WTC11 (cell line): ENCODE measurements around the gene SPRR2F. TPM values are rescaled to one million over a fixed set of nuclear protein-coding genes. Genes with fewer than 3 reads are reported as not detected.

Experiments used
- ATAC-seq: fragments of 200-7000 bp; cut with Tn5 transposase; 2 replicates; pipeline ENCODE4 v1.10.0; 2021; ENCODE audit warnings: mild to moderate bottlenecking, moderate library complexity
- CTCF ChIA-PET: fragments of 300-600 bp; sonication (Branson Sonifier 250); formaldehyde crosslinking; loops from one replicate; lab custom pipeline; 2021; ENCODE audit warnings: antibody characterized with exemption; lab: Charles Lee
- POLR2A ChIA-PET: fragments of 350-600 bp; sonication (Branson Sonifier 250); formaldehyde crosslinking; loops from one replicate; lab custom pipeline; 2021; ENCODE audit warnings: antibody characterized with exemption; lab: Charles Lee
- DNase-seq: peaks from one replicate; pipeline ENCODE4 v3.0.0; 2021; ENCODE audit warnings: low spot score
- H3K27ac Mint-ChIP-seq: 2 replicates; pipeline ENCODE4 v1.8.0; 2021; ENCODE audit warnings: mixed read lengths
- H3K27me3 Mint-ChIP-seq: 2 replicates; pipeline ENCODE4 v1.8.0; 2021; ENCODE audit warnings: low read depth, mild to moderate bottlenecking, moderate library complexity, mixed read lengths
- H3K36me3 Mint-ChIP-seq: 2 replicates; pipeline ENCODE4 v1.8.0; 2021; ENCODE audit warnings: mixed read lengths
- H3K4me1 Mint-ChIP-seq: 2 replicates; pipeline ENCODE4 v1.8.0; 2022; ENCODE audit warnings: mixed read lengths
- H3K4me3 Mint-ChIP-seq: 2 replicates; pipeline ENCODE4 v1.8.0; 2021; ENCODE audit warnings: mild to moderate bottlenecking, moderate library complexity, mixed read lengths
- H3K9me3 Mint-ChIP-seq: 2 replicates; pipeline ENCODE4 v1.8.0; 2021; ENCODE audit warnings: mixed read lengths
- AFF4 ChIP-seq: sonication (generic); formaldehyde crosslinking; IDR thresholded peaks from 2 replicates; pipeline ENCODE4 v1.8.1; 2023; ENCODE audit warnings: mild to moderate bottlenecking, missing genetic modification reagents, borderline replicate concordance
- ATF1 ChIP-seq: sonication (generic); formaldehyde crosslinking; IDR thresholded peaks from 2 replicates; pipeline ENCODE4 v1.8.1; 2023; ENCODE audit warnings: mild to moderate bottlenecking, moderate library complexity, missing genetic modification reagents
- CDX4 ChIP-seq: fragments of 250-450 bp; sonication (Bioruptor Pico); IDR thresholded peaks from 2 replicates; pipeline ENCODE4 v1.9.0; 2021; ENCODE audit warnings: moderate library complexity, mild to moderate bottlenecking, inconsistent platforms, borderline replicate concordance
- E2F1 ChIP-seq: sonication (generic); formaldehyde crosslinking; IDR thresholded peaks from 2 replicates; pipeline ENCODE4 v1.8.0; 2022; ENCODE audit warnings: mild to moderate bottlenecking, missing genetic modification reagents
- ESRRA ChIP-seq: sonication (generic); formaldehyde crosslinking; IDR thresholded peaks from 2 replicates; pipeline ENCODE4 v1.8.1; 2022; ENCODE audit warnings: mild to moderate bottlenecking, missing genetic modification reagents, borderline replicate concordance
- FOXK1 ChIP-seq: sonication (generic); formaldehyde crosslinking; IDR thresholded peaks from 2 replicates; pipeline ENCODE4 v1.8.0; 2022; ENCODE audit warnings: mild to moderate bottlenecking, moderate library complexity, missing genetic modification reagents
- HMGXB4 ChIP-seq: sonication (generic); formaldehyde crosslinking; IDR thresholded peaks from 2 replicates; pipeline ENCODE4 v1.8.1; 2023; ENCODE audit warnings: mild to moderate bottlenecking, moderate library complexity, missing genetic modification reagents
- IRF1 ChIP-seq: sonication (generic); formaldehyde crosslinking; IDR thresholded peaks from 2 replicates; pipeline ENCODE4 v1.8.0; 2023; ENCODE audit warnings: missing genetic modification reagents
- KAT7 ChIP-seq: sonication (generic); formaldehyde crosslinking; IDR thresholded peaks from 2 replicates; pipeline ENCODE4 v1.8.1; 2023; ENCODE audit warnings: missing genetic modification reagents, mild to moderate bottlenecking, borderline replicate concordance
- MAX ChIP-seq: sonication (generic); formaldehyde crosslinking; IDR thresholded peaks from 2 replicates; pipeline ENCODE4 v1.8.0; 2022; ENCODE audit warnings: mild to moderate bottlenecking, missing genetic modification reagents
- MYBL2 ChIP-seq: sonication (generic); formaldehyde crosslinking; IDR thresholded peaks from 2 replicates; pipeline ENCODE4 v1.8.1; 2023; ENCODE audit warnings: mild to moderate bottlenecking, moderate library complexity, missing genetic modification reagents
- NFATC4 ChIP-seq: fragments of 250-450 bp; sonication (Bioruptor Pico); IDR thresholded peaks from 2 replicates; pipeline ENCODE4 v1.9.0; 2021; ENCODE audit warnings: mild to moderate bottlenecking
- SOX15 ChIP-seq: fragments of 250-450 bp; sonication (Bioruptor Pico); IDR thresholded peaks from 2 replicates; pipeline ENCODE4 v1.9.0; 2021; ENCODE audit warnings: mild to moderate bottlenecking
- TEAD1 ChIP-seq: sonication (generic); formaldehyde crosslinking; IDR thresholded peaks from 2 replicates; pipeline ENCODE4 v1.8.0; 2022; ENCODE audit warnings: mild to moderate bottlenecking, missing genetic modification reagents
- ZBTB43 ChIP-seq: sonication (generic); formaldehyde crosslinking; IDR thresholded peaks from 2 replicates; pipeline ENCODE4 v1.8.1; 2023; ENCODE audit warnings: mild to moderate bottlenecking, missing genetic modification reagents
- ZNF121 ChIP-seq: sonication (generic); formaldehyde crosslinking; IDR thresholded peaks from 2 replicates; pipeline ENCODE4 v1.8.0; 2023; ENCODE audit warnings: missing genetic modification reagents
- ZNF219 ChIP-seq: sonication (generic); formaldehyde crosslinking; IDR thresholded peaks from 2 replicates; pipeline ENCODE4 v1.8.0; 2023; ENCODE audit warnings: missing genetic modification reagents, mild to moderate bottlenecking, borderline replicate concordance
- ZNF396 ChIP-seq: fragments of 250-450 bp; sonication (Bioruptor Pico); IDR thresholded peaks from 2 replicates; pipeline ENCODE4 v1.8.0; 2021; ENCODE audit warnings: mild to moderate bottlenecking, moderate library complexity, borderline replicate concordance
- ZNF425 ChIP-seq: fragments of 250-450 bp; sonication (Bioruptor Pico); conservative IDR thresholded peaks from 2 replicates; pipeline ENCODE4 v1.9.0; 2021; ENCODE audit warnings: mild to moderate bottlenecking
- ZNF671 ChIP-seq: fragments of 250-450 bp; sonication (Bioruptor Pico); IDR thresholded peaks from 2 replicates; pipeline ENCODE4 v1.8.0; 2021; ENCODE audit warnings: mild to moderate bottlenecking
- ZSCAN18 ChIP-seq: fragments of 250-450 bp; sonication (Bioruptor Pico); IDR thresholded peaks from 2 replicates; pipeline ENCODE4 v2.1.2; 2022; ENCODE audit warnings: mild to moderate bottlenecking, moderate library complexity
- total RNA-seq: library from RNA; stranded (reverse); gene quantifications from 3 replicates; pipeline ENCODE4 v1.2.3, GENCODE V29; 2021

SPRR2F gene
- total RNA-seq, 1 experiment from 2014 or later: not detected

GRCh38 chr1:153071511-153071910 lies 41.8 kb downstream of the SPRR2F start, which contains the start of gene SPRR2B:
Gene SPRR2B (minus strand): TSS chr1:153071611. CDS start chr1:153070839, 772 bp downstream.
- Mint-ChIP-seq H3K36me3 (no peaks in the 10 kb centered on the region), H3K9me3 (no peaks in the 10 kb centered on the region), H3K4me3 (no peak within 1 kb of the TSS), H3K4me1 (no peaks in the 10 kb centered on the region)
- ATAC-seq (no peak), DNase-seq (no peak)
- POLR2A ChIA-PET: no interaction called here
- CTCF ChIA-PET: no interaction called here
- TF ChIP-seq E2F1 (CRISPR knock-in tag) (no peak), ZBTB43 (CRISPR knock-in tag) (no peak), ESRRA (CRISPR knock-in tag) (no peak)
- TF ChIP-seq, all 79 proteins: peak for 0
- no peaks in the 10 kb centered on the region for H3K27me3 Mint-ChIP-seq
- no peak within 1 kb of the TSS for H3K27ac Mint-ChIP-seq

GRCh38 chr1:153070243-153070642 lies 43.1 kb downstream of the SPRR2F start:
- DNase-seq: no peak
- TF ChIP-seq ZNF425 (CRISPR knock-in tag): no peak
- no peak for TF ChIP-seq ZNF121 (CRISPR knock-in tag)
- no peak for TF ChIP-seq ZSCAN18 (CRISPR knock-in tag)
- TF ChIP-seq AFF4 (CRISPR knock-in tag): no peak
- TF ChIP-seq ZNF219 (CRISPR knock-in tag): no peak
- no peak for TF ChIP-seq KAT7 (CRISPR knock-in tag)
- TF ChIP-seq MYBL2 (CRISPR knock-in tag): no peak
- TF ChIP-seq HMGXB4 (CRISPR knock-in tag): no peak
- no peak for TF ChIP-seq IRF1 (CRISPR knock-in tag)
- no peak for TF ChIP-seq ZNF671 (CRISPR knock-in tag)
- TF ChIP-seq TEAD1 (CRISPR knock-in tag): no peak
- no peak for TF ChIP-seq ATF1 (CRISPR knock-in tag)
- no peak for TF ChIP-seq SOX15 (CRISPR knock-in tag)
- TF ChIP-seq NFATC4: no peak
- no peak for TF ChIP-seq FOXK1
- TF ChIP-seq CDX4 (CRISPR knock-in tag): no peak
- TF ChIP-seq ZNF396 (CRISPR knock-in tag): no peak
- TF ChIP-seq MAX (CRISPR knock-in tag): no peak

More at GRCh38 chr1:153070243-153070642, 43.1 kb downstream of the SPRR2F start:
- Mint-ChIP-seq H3K27ac (no peak overlapping the region), H3K36me3 (no peaks in the 10 kb centered on the region), H3K4me3 (no peak overlapping the region), H3K4me1 (no peaks in the 10 kb centered on the region), H3K9me3 (no peaks in the 10 kb centered on the region), H3K27me3 (peaks cover 4% of the 10 kb centered on the region)
- CTCF ChIA-PET: interaction anchor here (1.4 to 1.6 kb wide), 2 partner anchors 38 to 122 kb away, joined by 3 read pairs; no protein-coding TSS in a partner anchor
- POLR2A ChIA-PET: no interaction called here
- peak; percentile 39; the same call in 1 of the 2 replicates for ATAC-seq
